WTC11 (cell line): ENCODE data around the gene SLC36A1. TPM values are rescaled to one million over a fixed set of nuclear protein-coding genes. Genes with fewer than 3 reads are reported as not detected.

Source experiments
- ATAC-seq: fragments of 200-7000 bp; cut with Tn5 transposase; 2 replicates; pipeline ENCODE4 v1.10.0; 2021; ENCODE audit warnings: mild to moderate bottlenecking, moderate library complexity
- CTCF ChIA-PET: fragments of 300-600 bp; sonication (Branson Sonifier 250); formaldehyde crosslinking; loops from one replicate; lab custom pipeline; 2021; ENCODE audit warnings: antibody characterized with exemption; lab: Charles Lee
- POLR2A ChIA-PET: fragments of 350-600 bp; sonication (Branson Sonifier 250); formaldehyde crosslinking; loops from one replicate; lab custom pipeline; 2021; ENCODE audit warnings: antibody characterized with exemption; lab: Charles Lee
- DNase-seq: peaks from one replicate; pipeline ENCODE4 v3.0.0; 2021; ENCODE audit warnings: low spot score
- H3K27ac Mint-ChIP-seq: 2 replicates; pipeline ENCODE4 v1.8.0; 2021; ENCODE audit warnings: mixed read lengths
- H3K27me3 Mint-ChIP-seq: 2 replicates; pipeline ENCODE4 v1.8.0; 2021; ENCODE audit warnings: low read depth, mild to moderate bottlenecking, moderate library complexity, mixed read lengths
- H3K36me3 Mint-ChIP-seq: 2 replicates; pipeline ENCODE4 v1.8.0; 2021; ENCODE audit warnings: mixed read lengths
- H3K4me1 Mint-ChIP-seq: 2 replicates; pipeline ENCODE4 v1.8.0; 2022; ENCODE audit warnings: mixed read lengths
- H3K4me3 Mint-ChIP-seq: 2 replicates; pipeline ENCODE4 v1.8.0; 2021; ENCODE audit warnings: mild to moderate bottlenecking, moderate library complexity, mixed read lengths
- H3K9me3 Mint-ChIP-seq: 2 replicates; pipeline ENCODE4 v1.8.0; 2021; ENCODE audit warnings: mixed read lengths
- CREM ChIP-seq: sonication (generic); formaldehyde crosslinking; IDR thresholded peaks from 2 replicates; pipeline ENCODE4 v1.8.1; 2022; ENCODE audit warnings: mild to moderate bottlenecking, missing genetic modification reagents, moderate library complexity
- GABPB1 ChIP-seq: sonication (generic); formaldehyde crosslinking; IDR thresholded peaks from 2 replicates; pipeline ENCODE4 v1.8.1; 2023; ENCODE audit warnings: mild to moderate bottlenecking, missing genetic modification reagents
- JUN ChIP-seq: sonication (generic); formaldehyde crosslinking; IDR thresholded peaks from 2 replicates; pipeline ENCODE4 v1.8.0; 2023; ENCODE audit warnings: mild to moderate bottlenecking, missing genetic modification reagents
- MYBL2 ChIP-seq: sonication (generic); formaldehyde crosslinking; IDR thresholded peaks from 2 replicates; pipeline ENCODE4 v1.8.1; 2023; ENCODE audit warnings: mild to moderate bottlenecking, moderate library complexity, missing genetic modification reagents
- NFATC4 ChIP-seq: fragments of 250-450 bp; sonication (Bioruptor Pico); IDR thresholded peaks from 2 replicates; pipeline ENCODE4 v1.9.0; 2021; ENCODE audit warnings: mild to moderate bottlenecking
- NR1H2 ChIP-seq: sonication (generic); formaldehyde crosslinking; IDR thresholded peaks from 2 replicates; pipeline ENCODE4 v1.9.0; 2021; ENCODE audit warnings: mild to moderate bottlenecking, moderate library complexity, missing genetic modification reagents
- PRRX2 ChIP-seq: fragments of 250-450 bp; sonication (Bioruptor Pico); IDR thresholded peaks from 2 replicates; pipeline ENCODE4 v1.8.0; 2021; ENCODE audit warnings: mild to moderate bottlenecking
- total RNA-seq: library from RNA; stranded (reverse); gene quantifications from 3 replicates; pipeline ENCODE4 v1.2.3, GENCODE V29; 2021
- TF ChIP-seq, protein P1 (sequence below): fragments of 250-450 bp; sonication (Bioruptor Pico); IDR thresholded peaks from 2 replicates; pipeline ENCODE4 v2.1.2; 2022; ENCODE audit warnings: mild to moderate bottlenecking, moderate library complexity
- TF ChIP-seq, protein P2 (sequence below): sonication (generic); formaldehyde crosslinking; IDR thresholded peaks from 2 replicates; pipeline ENCODE4 v1.8.1; 2023; ENCODE audit warnings: mild to moderate bottlenecking, missing genetic modification reagents
- TF ChIP-seq, protein P3 (sequence below): sonication (generic); formaldehyde crosslinking; IDR thresholded peaks from 2 replicates; pipeline ENCODE4 v1.8.0; 2022; ENCODE audit warnings: missing genetic modification reagents
- TF ChIP-seq, protein P4 (sequence below): fragments of 250-450 bp; sonication (Bioruptor Pico); IDR thresholded peaks from 2 replicates; pipeline ENCODE4 v1.9.0; 2021; ENCODE audit warnings: mild to moderate bottlenecking, borderline replicate concordance
- TF ChIP-seq, protein P5 (sequence below): sonication (generic); formaldehyde crosslinking; conservative IDR thresholded peaks from 2 replicates; pipeline ENCODE4 v1.8.1; 2022; ENCODE audit warnings: mild to moderate bottlenecking, missing genetic modification reagents
- TF ChIP-seq, protein P6 (sequence below): sonication (generic); formaldehyde crosslinking; IDR thresholded peaks from 2 replicates; pipeline ENCODE4 v1.8.0; 2022; ENCODE audit warnings: mild to moderate bottlenecking, missing genetic modification reagents

The SLC36A1 gene
- total RNA-seq, 1 experiment from 2014 or later = 12.2 TPM

DNA sequence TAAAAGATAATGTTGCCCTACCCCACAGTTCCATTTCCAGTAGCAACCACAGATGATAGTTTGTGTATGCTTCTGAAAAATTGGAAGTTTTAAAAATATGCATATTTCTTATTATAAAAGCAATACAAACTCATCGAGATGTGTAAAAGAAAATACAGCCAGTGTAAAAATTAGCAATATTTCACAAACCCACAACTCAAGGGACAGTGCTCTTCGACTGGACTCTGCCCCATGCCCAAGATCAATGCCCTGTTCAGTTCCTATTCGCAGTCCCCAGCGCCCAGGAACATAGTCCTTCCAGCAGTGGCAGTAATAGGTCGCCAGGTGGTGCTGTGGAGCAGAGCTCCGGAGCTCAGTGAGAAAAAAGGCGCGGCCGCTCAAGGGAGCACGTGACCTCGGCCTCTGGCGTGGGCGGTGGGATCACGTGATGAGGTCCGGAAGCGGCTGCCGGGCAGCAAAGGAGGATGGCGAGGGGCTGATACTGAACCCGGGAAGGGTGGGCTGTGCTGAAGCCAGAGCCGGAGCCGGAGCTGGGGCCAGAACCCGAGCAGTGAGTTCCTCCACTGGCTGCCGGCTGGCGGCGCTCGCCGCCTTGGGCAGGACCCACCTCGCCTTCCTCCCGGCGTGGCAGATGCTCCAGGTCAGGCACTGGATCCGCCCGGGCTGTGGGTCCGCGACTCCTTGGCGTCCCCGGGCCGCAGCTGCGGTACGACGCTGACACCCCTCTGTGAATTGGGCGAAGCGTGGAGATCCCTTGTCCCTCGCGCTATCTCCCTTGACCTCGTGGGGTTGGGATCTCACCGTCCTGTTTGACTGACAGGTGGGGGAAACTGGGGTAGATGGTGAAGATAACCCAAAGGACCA, at the start of gene SLC36A1 (continued):
- 0 out of 2 replicates have a peak, but pooled peaks have one; percentile 57 for TF ChIP-seq GABPB1 (CRISPR knock-in tag)
- TF ChIP-seq, protein P1, sequence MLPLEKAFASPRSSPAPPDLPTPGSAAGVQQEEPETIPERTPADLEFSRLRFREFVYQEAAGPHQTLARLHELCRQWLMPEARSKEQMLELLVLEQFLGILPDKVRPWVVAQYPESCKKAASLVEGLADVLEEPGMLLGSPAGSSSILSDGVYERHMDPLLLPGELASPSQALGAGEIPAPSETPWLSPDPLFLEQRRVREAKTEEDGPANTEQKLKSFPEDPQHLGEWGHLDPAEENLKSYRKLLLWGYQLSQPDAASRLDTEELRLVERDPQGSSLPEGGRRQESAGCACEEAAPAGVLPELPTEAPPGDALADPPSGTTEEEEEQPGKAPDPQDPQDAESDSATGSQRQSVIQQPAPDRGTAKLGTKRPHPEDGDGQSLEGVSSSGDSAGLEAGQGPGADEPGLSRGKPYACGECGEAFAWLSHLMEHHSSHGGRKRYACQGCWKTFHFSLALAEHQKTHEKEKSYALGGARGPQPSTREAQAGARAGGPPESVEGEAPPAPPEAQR (CRISPR knock-in tag) = no peak
- TF ChIP-seq, protein P2, sequence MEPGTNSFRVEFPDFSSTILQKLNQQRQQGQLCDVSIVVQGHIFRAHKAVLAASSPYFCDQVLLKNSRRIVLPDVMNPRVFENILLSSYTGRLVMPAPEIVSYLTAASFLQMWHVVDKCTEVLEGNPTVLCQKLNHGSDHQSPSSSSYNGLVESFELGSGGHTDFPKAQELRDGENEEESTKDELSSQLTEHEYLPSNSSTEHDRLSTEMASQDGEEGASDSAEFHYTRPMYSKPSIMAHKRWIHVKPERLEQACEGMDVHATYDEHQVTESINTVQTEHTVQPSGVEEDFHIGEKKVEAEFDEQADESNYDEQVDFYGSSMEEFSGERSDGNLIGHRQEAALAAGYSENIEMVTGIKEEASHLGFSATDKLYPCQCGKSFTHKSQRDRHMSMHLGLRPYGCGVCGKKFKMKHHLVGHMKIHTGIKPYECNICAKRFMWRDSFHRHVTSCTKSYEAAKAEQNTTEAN (CRISPR knock-in tag) = no peak
- TF ChIP-seq, protein P3, sequence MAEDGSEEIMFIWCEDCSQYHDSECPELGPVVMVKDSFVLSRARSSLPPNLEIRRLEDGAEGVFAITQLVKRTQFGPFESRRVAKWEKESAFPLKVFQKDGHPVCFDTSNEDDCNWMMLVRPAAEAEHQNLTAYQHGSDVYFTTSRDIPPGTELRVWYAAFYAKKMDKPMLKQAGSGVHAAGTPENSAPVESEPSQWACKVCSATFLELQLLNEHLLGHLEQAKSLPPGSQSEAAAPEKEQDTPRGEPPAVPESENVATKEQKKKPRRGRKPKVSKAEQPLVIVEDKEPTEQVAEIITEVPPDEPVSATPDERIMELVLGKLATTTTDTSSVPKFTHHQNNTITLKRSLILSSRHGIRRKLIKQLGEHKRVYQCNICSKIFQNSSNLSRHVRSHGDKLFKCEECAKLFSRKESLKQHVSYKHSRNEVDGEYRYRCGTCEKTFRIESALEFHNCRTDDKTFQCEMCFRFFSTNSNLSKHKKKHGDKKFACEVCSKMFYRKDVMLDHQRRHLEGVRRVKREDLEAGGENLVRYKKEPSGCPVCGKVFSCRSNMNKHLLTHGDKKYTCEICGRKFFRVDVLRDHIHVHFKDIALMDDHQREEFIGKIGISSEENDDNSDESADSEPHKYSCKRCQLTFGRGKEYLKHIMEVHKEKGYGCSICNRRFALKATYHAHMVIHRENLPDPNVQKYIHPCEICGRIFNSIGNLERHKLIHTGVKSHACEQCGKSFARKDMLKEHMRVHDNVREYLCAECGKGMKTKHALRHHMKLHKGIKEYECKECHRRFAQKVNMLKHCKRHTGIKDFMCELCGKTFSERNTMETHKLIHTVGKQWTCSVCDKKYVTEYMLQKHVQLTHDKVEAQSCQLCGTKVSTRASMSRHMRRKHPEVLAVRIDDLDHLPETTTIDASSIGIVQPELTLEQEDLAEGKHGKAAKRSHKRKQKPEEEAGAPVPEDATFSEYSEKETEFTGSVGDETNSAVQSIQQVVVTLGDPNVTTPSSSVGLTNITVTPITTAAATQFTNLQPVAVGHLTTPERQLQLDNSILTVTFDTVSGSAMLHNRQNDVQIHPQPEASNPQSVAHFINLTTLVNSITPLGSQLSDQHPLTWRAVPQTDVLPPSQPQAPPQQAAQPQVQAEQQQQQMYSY (CRISPR knock-in tag) = peak; percentile 73
- no peak for TF ChIP-seq NR1H2 (CRISPR knock-in tag)

DNA sequence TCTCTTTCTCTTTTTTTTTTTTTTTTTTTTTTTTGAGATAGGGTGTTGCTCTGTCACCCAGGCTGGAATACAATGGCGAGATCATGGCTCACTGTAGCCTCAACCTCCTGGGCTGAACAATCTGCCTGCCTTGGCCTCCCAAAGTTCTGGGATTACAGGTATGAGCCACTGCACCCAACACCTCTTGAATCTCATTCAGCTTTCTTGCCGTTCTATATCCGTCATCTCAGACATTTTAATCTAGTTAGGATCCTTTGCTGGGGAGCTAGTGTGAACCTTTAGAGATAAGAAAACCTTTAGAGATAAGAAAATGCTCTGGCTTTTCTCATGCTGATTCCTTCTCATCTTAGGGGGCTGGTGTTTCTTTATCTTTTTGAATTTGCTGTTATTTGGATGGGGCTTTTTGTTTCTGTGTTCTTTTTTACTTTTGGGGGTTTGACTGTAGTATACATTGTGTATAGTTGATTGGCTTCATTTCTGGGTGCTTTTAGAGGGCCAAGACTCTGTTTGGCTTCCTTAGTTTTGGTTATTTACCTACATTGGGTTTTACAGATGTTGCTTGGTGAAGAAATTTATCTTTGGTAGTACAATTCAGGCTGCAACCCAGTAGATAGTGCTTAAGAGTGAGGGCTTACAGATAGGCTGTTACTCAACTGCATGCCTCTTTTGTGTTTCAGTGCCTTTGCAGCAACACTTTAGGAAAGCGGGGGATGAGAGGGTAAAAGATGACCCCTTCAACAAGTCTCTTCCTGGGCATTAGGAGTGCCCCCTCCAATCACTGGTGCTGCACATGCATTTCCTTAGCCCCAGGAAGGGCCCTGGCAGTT, 41.9 kb upstream of the SLC36A1 start:
- peaks cover 34% of the 10 kb centered on the region for H3K9me3 Mint-ChIP-seq
- CTCF ChIA-PET = interaction anchor here (0.7 to 2.5 kb wide), 9 partner anchors 10 to 118 kb away, joined by 3 to 10 read pairs (median 4); partner anchors contain the start of genes SLC36A1 and SLC36A2
- H3K27ac Mint-ChIP-seq = no peak overlapping the region
- no peak; the same call in 1 of the 2 replicates for ATAC-seq
- H3K4me1 Mint-ChIP-seq = peaks cover 29% of the 10 kb centered on the region
- POLR2A ChIA-PET = no interaction called here
- peaks cover 9% of the 10 kb centered on the region for H3K36me3 Mint-ChIP-seq
- no peak overlapping the region for H3K4me3 Mint-ChIP-seq
- H3K27me3 Mint-ChIP-seq = no peaks in the 10 kb centered on the region
- no peak for DNase-seq
- TF ChIP-seq, protein P4, sequence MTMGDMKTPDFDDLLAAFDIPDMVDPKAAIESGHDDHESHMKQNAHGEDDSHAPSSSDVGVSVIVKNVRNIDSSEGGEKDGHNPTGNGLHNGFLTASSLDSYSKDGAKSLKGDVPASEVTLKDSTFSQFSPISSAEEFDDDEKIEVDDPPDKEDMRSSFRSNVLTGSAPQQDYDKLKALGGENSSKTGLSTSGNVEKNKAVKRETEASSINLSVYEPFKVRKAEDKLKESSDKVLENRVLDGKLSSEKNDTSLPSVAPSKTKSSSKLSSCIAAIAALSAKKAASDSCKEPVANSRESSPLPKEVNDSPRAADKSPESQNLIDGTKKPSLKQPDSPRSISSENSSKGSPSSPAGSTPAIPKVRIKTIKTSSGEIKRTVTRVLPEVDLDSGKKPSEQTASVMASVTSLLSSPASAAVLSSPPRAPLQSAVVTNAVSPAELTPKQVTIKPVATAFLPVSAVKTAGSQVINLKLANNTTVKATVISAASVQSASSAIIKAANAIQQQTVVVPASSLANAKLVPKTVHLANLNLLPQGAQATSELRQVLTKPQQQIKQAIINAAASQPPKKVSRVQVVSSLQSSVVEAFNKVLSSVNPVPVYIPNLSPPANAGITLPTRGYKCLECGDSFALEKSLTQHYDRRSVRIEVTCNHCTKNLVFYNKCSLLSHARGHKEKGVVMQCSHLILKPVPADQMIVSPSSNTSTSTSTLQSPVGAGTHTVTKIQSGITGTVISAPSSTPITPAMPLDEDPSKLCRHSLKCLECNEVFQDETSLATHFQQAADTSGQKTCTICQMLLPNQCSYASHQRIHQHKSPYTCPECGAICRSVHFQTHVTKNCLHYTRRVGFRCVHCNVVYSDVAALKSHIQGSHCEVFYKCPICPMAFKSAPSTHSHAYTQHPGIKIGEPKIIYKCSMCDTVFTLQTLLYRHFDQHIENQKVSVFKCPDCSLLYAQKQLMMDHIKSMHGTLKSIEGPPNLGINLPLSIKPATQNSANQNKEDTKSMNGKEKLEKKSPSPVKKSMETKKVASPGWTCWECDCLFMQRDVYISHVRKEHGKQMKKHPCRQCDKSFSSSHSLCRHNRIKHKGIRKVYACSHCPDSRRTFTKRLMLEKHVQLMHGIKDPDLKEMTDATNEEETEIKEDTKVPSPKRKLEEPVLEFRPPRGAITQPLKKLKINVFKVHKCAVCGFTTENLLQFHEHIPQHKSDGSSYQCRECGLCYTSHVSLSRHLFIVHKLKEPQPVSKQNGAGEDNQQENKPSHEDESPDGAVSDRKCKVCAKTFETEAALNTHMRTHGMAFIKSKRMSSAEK (CRISPR knock-in tag) = no peak
- TF ChIP-seq, protein P2 (CRISPR knock-in tag) = no peak
- TF ChIP-seq NR1H2 (CRISPR knock-in tag) (no peak), MYBL2 (CRISPR knock-in tag) (no peak), CREM (CRISPR knock-in tag) (no peak), JUN (CRISPR knock-in tag) (no peak), NFATC4 (CRISPR knock-in tag) (no peak), PRRX2 (CRISPR knock-in tag) (no peak)
- TF ChIP-seq, protein P5, sequence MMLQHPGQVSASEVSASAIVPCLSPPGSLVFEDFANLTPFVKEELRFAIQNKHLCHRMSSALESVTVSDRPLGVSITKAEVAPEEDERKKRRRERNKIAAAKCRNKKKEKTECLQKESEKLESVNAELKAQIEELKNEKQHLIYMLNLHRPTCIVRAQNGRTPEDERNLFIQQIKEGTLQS = no peak
- TF ChIP-seq, protein P6, sequence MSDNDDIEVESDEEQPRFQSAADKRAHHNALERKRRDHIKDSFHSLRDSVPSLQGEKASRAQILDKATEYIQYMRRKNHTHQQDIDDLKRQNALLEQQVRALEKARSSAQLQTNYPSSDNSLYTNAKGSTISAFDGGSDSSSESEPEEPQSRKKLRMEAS (CRISPR knock-in tag) = no peak
